Measurements from ENCODE around the gene SNX10. TPM values are rescaled to one million over a fixed set of nuclear protein-coding genes. Genes with fewer than 3 reads are reported as not detected.

SNX10 gene
- total and polyA plus RNA-seq, 2 of the 4 experiments (the other 2 are of a cell fraction) = not detected

GRCh38 chr7:26372249-26372648, 80.6 kb downstream of the SNX10 start:
- Histone ChIP-seq H2BK5ac (ENCODE audit: low read depth, low read length, poor library complexity, severe bottlenecking) (no peak overlapping the region), H2BK120ac (ENCODE audit: low read depth, low read length) (no peak overlapping the region), H2AFZ (replicated peaks; ENCODE audit: low read length, poor library complexity) (no peak overlapping the region), H3K23ac (ENCODE audit: low read depth, low read length) (no peak overlapping the region), H2BK20ac (ENCODE audit: low read depth, low read length) (no peak overlapping the region), H3K9me1 (ENCODE audit: insufficient read depth, low read length) (no peaks in the 10 kb centered on the region; the same call in 1 of the 2 replicates), H3K4ac (ENCODE audit: low read depth, low read length) (no peak overlapping the region), H3K27ac (ENCODE audit: insufficient read depth, low read length) (no peak overlapping the region), H3K9ac (ENCODE audit: low read depth, low read length) (no peak overlapping the region), H3K4me3 (ENCODE audit: insufficient read depth, low read depth, low read length) (no peak overlapping the region), H3K4me2 (ENCODE audit: low read depth, low read length) (no peak overlapping the region), H2AK5ac (ENCODE audit: low read depth, low read length) (no peak overlapping the region), H3K9me3 (ENCODE audit: control insufficient read depth, insufficient read depth, low read length) (peaks cover 3% of the 10 kb centered on the region; the same call in 1 of the 2 replicates), H4K91ac (ENCODE audit: insufficient read depth, low read depth, low read length) (no peak overlapping the region), H4K5ac (ENCODE audit: low read depth, low read length) (no peak overlapping the region), H3K18ac (ENCODE audit: low read depth, low read length) (no peak overlapping the region), H3K79me1 (ENCODE audit: low read depth in 1 of 2, low read length in 2 of 2) (no peaks in the 10 kb centered on the region), H3K14ac (replicated peaks; ENCODE audit: low read depth, low read length) (no peak overlapping the region), H4K8ac (ENCODE audit: low read depth in 2 of 2, low read length in 2 of 2) (no peak overlapping the region), H2BK15ac (ENCODE audit: low read depth, low read length) (no peak overlapping the region), H2AK9ac (replicated peaks; ENCODE audit: low read depth, low read length, poor library complexity) (no peak overlapping the region), H3K4me1 (ENCODE audit: control insufficient read depth, insufficient read depth, low read length) (no peaks in the 10 kb centered on the region), H3K27me3 (ENCODE audit: control insufficient read depth, insufficient read depth, low read length) (peaks cover 30% of the 10 kb centered on the region), H4K20me1 (ENCODE audit: insufficient read depth, low read length) (no peaks in the 10 kb centered on the region), H3K36me3 (ENCODE audit: control insufficient read depth, insufficient read depth, low read length) (no peaks in the 10 kb centered on the region), H3K56ac (ENCODE audit: extremely low read depth, insufficient read depth, low read length) (no peak overlapping the region)
- dilution Hi-C loops (cut with HindIII; ENCODE audit: low sequenced_read_pairs, unreplicated experiment) (no loop called here), in situ Hi-C loops (cut with MboI; ENCODE audit: low sequenced_read_pairs) (no loop called here), intact Hi-C loops (cut with micrococcal nuclease) (loop anchor here (10.0 kb wide), 1 partner anchor 493 kb away; the partner anchor contains the start of gene SKAP2)
- ChIA-PET POLR2A (ENCODE audit: unreplicated experiment) (no interaction called here), CTCF (interaction anchor here (1.2 to 1.6 kb wide), 3 partner anchors 296 to 789 kb away, joined by 3 to 5 read pairs (median 4); no protein-coding TSS in a partner anchor)
- BruUV-seq (replicated peaks) = no TSS peak
- no CpG with 5 or more reads among the region's 3 CpGs for WGBS, 2 experiments (ENCODE audit: extremely low coverage in 2 of 2, insufficient read length in 1 of 2)
- no peak for TF ChIP-seq FOS (IDR thresholded peaks at IDR 0.05; ENCODE audit: low read depth, low read length)
- no peak for TF ChIP-seq CTCF (conservative IDR thresholded peaks at IDR 0.05; ENCODE audit: low read depth, low read length)
- TF ChIP-seq POLR2A (IDR thresholded peaks at IDR 0.05; ENCODE audit: low read depth, low read length) = no peak
- TF ChIP-seq RCOR1 (IDR thresholded peaks at IDR 0.05; ENCODE audit: insufficient replicate concordance, low read length) = no peak
- no peak for TF ChIP-seq SMC3 (IDR thresholded peaks at IDR 0.05; ENCODE audit: low read depth, low read length)
- no peak for TF ChIP-seq RAD21 (IDR thresholded peaks at IDR 0.05; ENCODE audit: low read length)
- no peak for TF ChIP-seq MAZ (IDR thresholded peaks at IDR 0.05; ENCODE audit: borderline replicate concordance, low read depth, low read length)
- TF ChIP-seq MAFK (IDR thresholded peaks at IDR 0.05; ENCODE audit: low read depth, low read length) = no peak
- no peak for TF ChIP-seq RFX5 (IDR thresholded peaks at IDR 0.05; ENCODE audit: low read depth, low read length)
- TF ChIP-seq NFE2L2 (IDR thresholded peaks at IDR 0.05; ENCODE audit: low read depth, low read length) = no peak
- no peak for TF ChIP-seq CEBPB (IDR thresholded peaks at IDR 0.05; ENCODE audit: low read depth, low read length)
- DNase-seq (no peak), ATAC-seq (ENCODE audit: low read depth) (no peak)

Measured in IMR-90 (cell line).